ENCODE results near the gene POLR3H. TPM values are rescaled to one million over a fixed set of nuclear protein-coding genes. Genes with fewer than 3 reads are reported as not detected.

Gene POLR3H
- total and polyA plus RNA-seq, 8 donors, result 2.6 to 21.7 (median 12.4) TPM

- H3K36me3 ChIP-seq, result peaks cover 65 to 90% (median 85%) of the 10 kb centered on the region in 4 donors
- no peak overlapping the region for H3K4me3 ChIP-seq
- intact Hi-C loops (cut with DNase I; ENCODE audit: low total_unique reads), result loop anchor here (5.0 kb wide), 1 partner anchor 132 kb away; no protein-coding TSS in a partner anchor
- no peak for DNase-seq
- H3K27me3 ChIP-seq, result no peaks in the 10 kb centered on the region
- TF ChIP-seq EP300 (IDR thresholded peaks at IDR 0.05) (no peak), POLR2A (IDR thresholded peaks at IDR 0.05) (no peak), CTCF (IDR thresholded peaks at IDR 0.05) (no peak), POLR2AphosphoS5 (IDR thresholded peaks at IDR 0.05) (no peak)
- H3K27ac ChIP-seq, result peak overlapping the region in 2 of 5 donors; percentile 20 to 94
- H3K4me1 ChIP-seq, result peaks cover 27 to 47% (median 38%) of the 10 kb centered on the region in 4 donors
- WGBS, 5 donors, result 74 to 82% (median 77%) methylated on average over 12 to 13 of the region's 13 CpGs
- no peaks in the 10 kb centered on the region for H3K9me3 ChIP-seq
These were observed 15.2 kb downstream of the POLR3H start for GRCh38 chr22:41528938-41529561.

- Histone ChIP-seq H3K4me3 (no peak overlapping the region), H3K27me3 (no peaks in the 10 kb centered on the region), H3K27ac (peak overlapping the region in 2 of 5 donors; percentile 89 to 94), H3K4me1 (peaks cover 35 to 49% (median 44%) of the 10 kb centered on the region in 4 donors), H3K9me3 (no peaks in the 10 kb centered on the region), H3K36me3 (peaks cover 66 to 96% (median 87%) of the 10 kb centered on the region in 4 donors)
- 71 to 83% (median 81%) methylated on average over 7 to 16 of the region's 16 CpGs for WGBS, 5 donors
- intact Hi-C loops (cut with DNase I; ENCODE audit: low total_unique reads), result loop anchor here (5.0 kb wide), 1 partner anchor 131 kb away; no protein-coding TSS in a partner anchor
- TF ChIP-seq CTCF (IDR thresholded peaks at IDR 0.05), result no peak
- TF ChIP-seq POLR2AphosphoS5 (IDR thresholded peaks at IDR 0.05), result no peak
- no peak for TF ChIP-seq POLR2A (IDR thresholded peaks at IDR 0.05)
- no peak for TF ChIP-seq EP300 (IDR thresholded peaks at IDR 0.05)
- DNase-seq, result no peak
These were observed 16.0 kb downstream of the POLR3H start for GRCh38 chr22:41528132-41528766.

GRCh38 chr22:41526830-41527799 lies 17.2 kb downstream of the POLR3H start:
- TF ChIP-seq CTCF (IDR thresholded peaks at IDR 0.05), result peak in 5 of 7 experiments; percentile 46 to 86 (median 81)
- TF ChIP-seq POLR2A (IDR thresholded peaks at IDR 0.05), result no peak
- no peak for TF ChIP-seq EP300 (IDR thresholded peaks at IDR 0.05)
- peak in 1 of 3 donors; percentile 26 for TF ChIP-seq POLR2AphosphoS5 (IDR thresholded peaks at IDR 0.05)
- H3K4me1 ChIP-seq, result peaks cover 41 to 52% (median 50%) of the 10 kb centered on the region in 4 donors
- intact Hi-C loops (cut with DNase I; ENCODE audit: low total_unique reads), result loop anchor here (5.0 kb wide), 1 partner anchor 130 kb away; no protein-coding TSS in a partner anchor
- peak overlapping the region; percentile 27 to 95 (median 89) for H3K27ac ChIP-seq
- no peaks in the 10 kb centered on the region for H3K9me3 ChIP-seq
- peak; percentile 52 to 65 for DNase-seq
- H3K36me3 ChIP-seq, result peaks cover 67 to 97% (median 90%) of the 10 kb centered on the region in 4 donors
- H3K4me3 ChIP-seq, result no peak overlapping the region
- WGBS, 5 donors, result 67 to 80% (median 74%) methylated on average over 30 to 32 of the region's 32 CpGs
- no peaks in the 10 kb centered on the region for H3K27me3 ChIP-seq
